OCI-LY7 (cell line): Measurements from ENCODE around the gene C1QBP. TPM values are rescaled to one million over a fixed set of nuclear protein-coding genes. Genes with fewer than 3 reads are reported as not detected.

Source experiments
- BruUV-seq: library from RNA; stranded (reverse); fragments of 400-500 nt; replicated peaks from 2 replicates; lab custom pipeline; 2021; lab: Mats Ljungman, UMichigan
- CTCF ChIA-PET: fragments of 300-600 bp; sonication (Branson Sonifier 250); formaldehyde crosslinking; loops from one replicate; lab custom pipeline; 2022; ENCODE audit warnings: antibody characterized with exemption; ENCODE audit not compliant: unreplicated experiment; lab: Charles Lee
- POLR2A ChIA-PET: fragments of 300-600 bp; sonication (Branson Sonifier 250); formaldehyde crosslinking; loops from one replicate; lab custom pipeline; 2022; ENCODE audit warnings: antibody characterized with exemption; lab: Charles Lee
- DNase-seq: peaks from one replicate; pipeline ENCODE4 v3.0.0-alpha.2; 2015; ENCODE audit warnings: low spot score
- H2AFZ ChIP-seq: fragments of 200-600 bp; sonication (generic), shearing (Covaris generic); 2 replicates; pipeline ENCODE4 v1.6.1; 2014; ENCODE audit warnings: mild to moderate bottlenecking, antibody characterized with exemption, low read length, moderate library complexity
- H3K27ac ChIP-seq: fragments of 200-600 bp; sonication (generic); 2 replicates; pipeline ENCODE4 v1.5.1; 2014; ENCODE audit warnings: mixed run types, low read depth, mild to moderate bottlenecking, moderate library complexity, low read length, inconsistent platforms; ENCODE audit not compliant: poor library complexity, severe bottlenecking
- H3K36me3 ChIP-seq: fragments of 200-600 bp; sonication (generic); 2 replicates; pipeline ENCODE4 v1.6.1; 2014; ENCODE audit warnings: mild to moderate bottlenecking, antibody characterized with exemption, low read length, moderate library complexity, mixed read lengths; ENCODE audit not compliant: insufficient read depth
- H3K4me1 ChIP-seq: fragments of 200-600 bp; sonication (generic); 2 replicates; pipeline ENCODE4 v1.5.1; 2014; ENCODE audit warnings: mild to moderate bottlenecking, low read length; ENCODE audit not compliant: insufficient read depth, poor library complexity, severe bottlenecking
- H3K4me2 ChIP-seq: fragments of 200-600 bp; sonication (generic); 2 replicates; pipeline ENCODE4 v1.6.1; 2014; ENCODE audit warnings: mild to moderate bottlenecking, low read length
- H3K4me3 ChIP-seq: fragments of 200-600 bp; sonication (generic); 2 replicates; pipeline ENCODE4 v1.5.1; 2014; ENCODE audit warnings: mild to moderate bottlenecking, low read depth, low read length; ENCODE audit not compliant: poor library complexity, severe bottlenecking
- H3K79me2 ChIP-seq: fragments of 200-600 bp; sonication (generic); 2 replicates; pipeline ENCODE4 v1.6.1; 2016; ENCODE audit warnings: low read depth, mild to moderate bottlenecking, low read length, moderate library complexity, mixed read lengths; ENCODE audit not compliant: insufficient read depth
- H3K9me2 ChIP-seq: fragments of 200-600 bp; sonication (generic); 2 replicates; pipeline ENCODE4 v1.6.1; 2016; ENCODE audit warnings: mild to moderate bottlenecking, low read length, mixed read lengths; ENCODE audit not compliant: insufficient read depth
- H3K9me3 ChIP-seq: fragments of 200-600 bp; sonication (generic); 2 replicates; pipeline ENCODE4 v1.6.1; 2014; ENCODE audit warnings: mild to moderate bottlenecking, mixed run types, low read length, mixed read lengths
- H4K20me1 ChIP-seq: fragments of 200-600 bp; sonication (generic); 2 replicates; pipeline ENCODE4 v1.6.1; 2014; ENCODE audit warnings: mild to moderate bottlenecking, antibody characterized with exemption, low read length, moderate library complexity, mixed read lengths; ENCODE audit not compliant: insufficient read depth
- CTCF ChIP-seq: fragments of 200-600 bp; sonication (generic); conservative IDR thresholded peaks from 2 replicates; pipeline ENCODE4 v1.5.1; 2014; ENCODE audit warnings: mild to moderate bottlenecking, antibody characterized with exemption, low read length, moderate library complexity, mixed read lengths
- EZH2phosphoT487 ChIP-seq: fragments of 200-600 bp; sonication (generic); IDR thresholded peaks from 2 replicates; pipeline ENCODE4 v1.6.1; 2018; ENCODE audit warnings: low read depth, borderline replicate concordance, mild to moderate bottlenecking, mixed run types, antibody characterized with exemption, low read length, moderate library complexity, mixed read lengths
- intact Hi-C: fragments of 100-400 bp; cut with micrococcal nuclease; formaldehyde crosslinking; loops from one replicate; pipeline ENCODE4 v1.10.0; 2022; ENCODE audit not compliant: unreplicated experiment
- total RNA-seq, 2 experiments: library from RNA; depleted of rRNA in 1 of 2; stranded (reverse); fragments of >200 nt in 1 of 2; shearing (Covaris generic) in 1 of 2; gene quantifications; 2 replicates each; pipeline ENCODE4 v1.2.3, GENCODE V29; 2014 to 2022

C1QBP gene
- total RNA-seq, 2 experiments from 2014 or later = 260 to 322 TPM

- Histone ChIP-seq H3K79me2 (no peaks in the 10 kb centered on the region), H4K20me1 (no peaks in the 10 kb centered on the region), H3K36me3 (peaks cover 72% of the 10 kb centered on the region), H2AFZ (no peak overlapping the region), H3K4me2 (no peak overlapping the region), H3K9me3 (no peaks in the 10 kb centered on the region), H3K9me2 (no peaks in the 10 kb centered on the region), H3K4me3 (no peak overlapping the region), H3K27ac (no peak overlapping the region), H3K4me1 (no peaks in the 10 kb centered on the region)
- BruUV-seq = no TSS peak
- intact Hi-C loops = no loop called here
- no peak for TF ChIP-seq CTCF
- no peak for TF ChIP-seq EZH2phosphoT487
- ChIA-PET POLR2A (interaction anchor here (1.2 kb wide), 1 partner anchor 12 kb away, joined by 3 read pairs; the partner anchor contains the start of genes DERL2 and MIS12), CTCF (no interaction called here)
- no peak for DNase-seq
Observed at GRCh38 chr17:5473906-5474305, 35.0 kb upstream of the C1QBP start.

GRCh38 chr17:5472511-5472910 is 33.6 kb upstream of the C1QBP start:
- Histone ChIP-seq H3K9me3 (no peaks in the 10 kb centered on the region), H2AFZ (no peak overlapping the region), H3K79me2 (peaks cover 11% of the 10 kb centered on the region), H4K20me1 (no peaks in the 10 kb centered on the region), H3K27ac (no peak overlapping the region), H3K9me2 (no peaks in the 10 kb centered on the region), H3K36me3 (peaks cover 58% of the 10 kb centered on the region), H3K4me3 (no peak overlapping the region), H3K4me1 (no peaks in the 10 kb centered on the region), H3K4me2 (no peak overlapping the region)
- TF ChIP-seq EZH2phosphoT487 (no peak), CTCF (no peak)
- POLR2A ChIA-PET = no interaction called here
- CTCF ChIA-PET = no interaction called here
- intact Hi-C loops = no loop called here
- DNase-seq = no peak
- no TSS peak for BruUV-seq

- intact Hi-C loops = loop anchor here (2.0 kb wide), 2 partner anchors 29 to 49 kb away; partner anchors contain the start of genes C1QBP and NUP88
Observed at GRCh38 chr17:5468075-5468473, 29.1 kb upstream of the C1QBP start.

More at GRCh38 chr17:5468075-5468473, 29.1 kb upstream of the C1QBP start:
- BruUV-seq = no TSS peak
- no peaks in the 10 kb centered on the region for H3K9me3 ChIP-seq
- H3K36me3 ChIP-seq = peaks cover 52% of the 10 kb centered on the region
- H3K27ac ChIP-seq = peak overlapping the region; percentile 45
- peak; percentile 27 for DNase-seq
- TF ChIP-seq EZH2phosphoT487 (no peak), CTCF (no peak)
- CTCF ChIA-PET = interaction anchor here (1.0 kb wide), 1 partner anchor 29 kb away, joined by 3 read pairs; the partner anchor contains the start of gene C1QBP
- H3K4me3 ChIP-seq = peak overlapping the region; percentile 86
- H3K4me1 ChIP-seq = peaks cover 24% of the 10 kb centered on the region
- H3K9me2 ChIP-seq = no peaks in the 10 kb centered on the region
- H4K20me1 ChIP-seq = peaks cover 19% of the 10 kb centered on the region
- H3K79me2 ChIP-seq = peaks cover 56% of the 10 kb centered on the region
- POLR2A ChIA-PET = interaction anchor here (0.6 to 1.7 kb wide), 5 partner anchors 12 to 1325 kb away, joined by 3 to 8 read pairs (median 4); partner anchors contain the start of genes DERL2 and MIS12
- H2AFZ ChIP-seq = peak overlapping the region; percentile 26; the same call in 1 of the 2 replicates
- peak overlapping the region; percentile 88 for H3K4me2 ChIP-seq
